Mammary epithelial cell (primary cell): ENCODE data around the gene BSPRY.

Source experiments
- CTCF ChIP-seq, 2 donors: IDR thresholded peaks in 1 of 2; conservative IDR thresholded peaks in 1 of 2; 2 replicates each; pipeline ENCODE4 v1.5.1; 2011 to 2012; ENCODE audit warnings: inconsistent platforms in 2 of 2, low read length in 2 of 2, mild to moderate bottlenecking in 2 of 2, control low read depth in 1 of 2, low read depth in 1 of 2; ENCODE audit not compliant: insufficient read depth in 1 of 2; ENCODE audit errors: extremely low read depth in 1 of 2
- EZH2 ChIP-seq: IDR thresholded peaks from 2 replicates; pipeline ENCODE4 v1.6.1; 2012; ENCODE audit warnings: low read length, inconsistent platforms, borderline replicate concordance

DNA sequence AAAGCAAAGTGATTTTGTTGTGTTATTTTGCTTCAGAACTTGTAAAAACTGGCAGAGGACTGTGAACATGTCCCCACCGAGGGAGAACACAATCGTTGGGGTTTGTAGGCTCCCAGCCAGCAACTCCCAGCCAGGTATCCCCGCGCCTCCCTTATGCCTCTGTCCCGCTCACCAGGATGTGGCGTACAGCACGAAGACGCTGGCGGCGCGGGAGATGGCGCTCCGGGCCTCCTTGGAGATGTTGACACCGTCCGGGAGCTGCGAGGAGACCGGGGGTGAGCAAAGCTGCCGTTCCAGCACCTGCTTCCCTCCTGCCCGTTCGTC lies 60.5 kb downstream of the BSPRY start:
- TF ChIP-seq CTCF (conservative IDR thresholded peaks at IDR 0.05 in 1 of 2, IDR thresholded peaks at IDR 0.05 in 1 of 2; ENCODE audit: extremely low read depth in 1 of 2, insufficient read depth in 1 of 2, low read depth in 1 of 2, low read length in 2 of 2) (peak in 1 of 2 donors; percentile 1), EZH2 (no peak)
